Lung (tissue), 12 donors: ENCODE data around the gene FAM135A. TPM values are rescaled to one million over a fixed set of nuclear protein-coding genes. Genes with fewer than 3 reads are reported as not detected.

Experiments used
- ATAC-seq: fragments of 200-7000 bp; cut with Tn5 transposase; one replicate; pipeline ENCODE4 v1.9.1; 2020; ENCODE audit warnings: moderate number of reproducible peaks; ENCODE audit not compliant: insufficient read depth, low FRiP score
- DNase-seq, 3 donors: peaks; one replicate each; pipeline ENCODE4 v3.0.0-alpha.2; 2013 to 2017
- H3K27ac ChIP-seq, 2 donors: one replicate each; pipeline ENCODE4 v1.5.1; 2013; ENCODE audit warnings: mild to moderate bottlenecking in 2 of 2, moderate library complexity in 2 of 2, control low read depth in 1 of 2, inconsistent platforms in 1 of 2, low read depth in 1 of 2, low read length in 1 of 2
- H3K27me3 ChIP-seq, 3 donors: one replicate each; pipeline ENCODE4 v1.5.1; 2013; ENCODE audit warnings: low read length in 2 of 3; ENCODE audit not compliant: control insufficient read depth in 3 of 3, insufficient read depth in 3 of 3
- H3K36me3 ChIP-seq, 4 donors: one replicate each; pipeline ENCODE4 v1.5.1; 2013; ENCODE audit warnings: low read length in 4 of 4, mild to moderate bottlenecking in 1 of 4, moderate library complexity in 1 of 4; ENCODE audit not compliant: control insufficient read depth in 4 of 4, insufficient read depth in 4 of 4
- H3K4me1 ChIP-seq, 5 donors: one replicate each; pipeline ENCODE4 v1.5.1; 2013; ENCODE audit warnings: low read length in 5 of 5, mild to moderate bottlenecking in 2 of 5, moderate library complexity in 1 of 5; ENCODE audit not compliant: control insufficient read depth in 5 of 5, insufficient read depth in 5 of 5
- H3K4me3 ChIP-seq: one replicate; pipeline ENCODE4 v1.5.1; 2013; ENCODE audit warnings: mild to moderate bottlenecking, control low read depth, moderate library complexity
- H3K9ac ChIP-seq, 2 donors: one replicate each; pipeline ENCODE4 v1.5.1; 2013; ENCODE audit warnings: low read length in 2 of 2, control low read depth in 1 of 2; ENCODE audit not compliant: insufficient read depth in 1 of 2
- H3K9me3 ChIP-seq, 4 donors: one replicate each; pipeline ENCODE4 v1.5.1; 2013; ENCODE audit warnings: low read length in 3 of 4, mild to moderate bottlenecking in 1 of 4, moderate library complexity in 1 of 4; ENCODE audit not compliant: control insufficient read depth in 4 of 4, insufficient read depth in 3 of 4
- CTCF ChIP-seq: IDR thresholded peaks from 2 replicates; pipeline ENCODE4 v1.5.1; 2012; ENCODE audit warnings: mild to moderate bottlenecking; ENCODE audit errors: control extremely low read depth, extremely low read depth
- WGBS, 2 donors: extraction: QIAGEN DNeasy Blood & Tissue Kit; methylation state at CpG; one replicate each; pipeline ENCODE4 v1.1.7; 2013; 5-methylcytosine and 5-hydroxymethylcytosine counted together
- polyA plus RNA-seq, 2 donors: library from polyadenylated mRNA; stranded (reverse); fragments of 200-250 nt; gene quantifications; one replicate each; pipeline ENCODE4 v1.2.1, GENCODE V29; 2013
- total RNA-seq, 2 donors: library from RNA; depleted of rRNA in 1 of 2; stranded (reverse); fragments of >200 nt in 1 of 2; gene quantifications; one replicate each; pipeline ENCODE4 v1.2.1, GENCODE V29; 2014 to 2021
- donor health status: control.
- donor health status: control.
- donor health status: Bipolar disorder and iron deficiency.
- donor health status: healthy.
- donor health status: DM: yes; HTN: yes; CAD: no.

FAM135A gene
- total and polyA plus RNA-seq, 4 donors: 8.2 to 62.1 (median 19.5) TPM

DNA sequence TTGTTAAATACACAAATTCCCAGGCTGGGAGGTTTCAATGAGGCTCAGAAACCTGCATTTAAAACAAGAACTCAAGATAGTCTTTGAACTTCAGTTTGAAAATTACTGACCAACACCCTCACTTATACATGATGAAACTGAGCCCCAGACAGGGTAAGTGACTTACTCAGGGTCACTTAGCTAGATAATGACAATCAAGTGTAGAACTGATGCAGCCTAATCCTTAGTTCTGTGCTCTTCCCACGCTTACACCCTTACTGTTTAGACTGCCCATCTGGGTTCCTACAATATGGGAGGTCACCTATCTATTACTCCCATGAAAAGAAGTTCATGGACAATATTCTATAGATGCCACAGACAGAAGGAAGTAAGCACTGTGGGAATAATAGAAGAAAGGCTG lies 24.5 kb upstream of the FAM135A start:
- H3K27ac ChIP-seq: no peak overlapping the region
- no peaks in the 10 kb centered on the region for H3K9me3 ChIP-seq
- no peaks in the 10 kb centered on the region for H3K4me1 ChIP-seq
- no peak for TF ChIP-seq CTCF
- no peak overlapping the region for H3K9ac ChIP-seq
- no peak overlapping the region for H3K4me3 ChIP-seq
- peaks cover 0 to 7% (median 2%) of the 10 kb centered on the region in 3 donors for H3K27me3 ChIP-seq
- 81 to 83% methylated on average over 1 of the region's 1 CpG for WGBS, 2 donors
- no peaks in the 10 kb centered on the region for H3K36me3 ChIP-seq
- ATAC-seq (no peak), DNase-seq (no peak)

DNA sequence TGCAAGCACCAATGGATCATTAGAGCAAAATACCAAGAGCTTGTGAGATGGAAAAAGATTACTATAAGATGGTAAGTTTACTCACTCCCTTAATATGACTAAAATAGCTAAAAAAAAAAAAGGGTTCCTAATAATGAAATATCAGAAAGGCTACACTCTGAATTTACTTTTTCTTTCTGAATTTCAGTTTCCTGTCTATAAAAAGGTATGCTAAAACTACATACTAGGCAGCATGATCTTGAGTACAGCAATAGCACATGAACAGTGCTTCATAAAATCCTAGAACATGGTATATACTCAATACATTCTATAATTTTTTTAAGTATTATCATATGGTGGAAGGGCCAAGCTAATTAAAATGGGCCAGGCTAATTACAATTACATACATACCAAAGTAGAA lies 24.0 kb upstream of the FAM135A start:
- H3K9ac ChIP-seq: no peak overlapping the region
- ATAC-seq: no peak

DNA sequence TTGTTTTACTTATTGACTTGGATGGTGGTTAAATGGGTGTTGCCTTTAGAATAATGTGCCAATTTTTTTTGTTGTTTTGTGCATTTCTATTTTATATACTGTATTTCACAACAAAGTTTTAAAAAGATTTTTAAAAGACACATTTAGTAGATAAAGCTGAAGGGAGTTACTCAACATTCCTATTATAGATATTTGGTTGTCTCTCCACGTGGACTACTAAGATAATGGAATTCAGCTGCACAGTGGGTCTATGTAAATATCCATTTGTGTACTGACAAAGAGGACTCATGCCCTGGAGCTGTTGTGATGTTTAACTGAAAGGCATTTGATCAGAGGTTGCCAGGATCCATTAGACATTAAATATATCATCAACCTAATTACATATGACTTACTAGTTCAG lies 23.2 kb upstream of the FAM135A start:
- H3K27me3 ChIP-seq: peaks cover 0 to 7% (median 2%) of the 10 kb centered on the region in 3 donors
- H3K4me3 ChIP-seq: no peak overlapping the region
- H3K9ac ChIP-seq: no peak overlapping the region
- no peak overlapping the region for H3K27ac ChIP-seq
- no peak for TF ChIP-seq CTCF
- DNase-seq: no peak
- no peaks in the 10 kb centered on the region for H3K9me3 ChIP-seq
- no peaks in the 10 kb centered on the region for H3K36me3 ChIP-seq
- H3K4me1 ChIP-seq: no peaks in the 10 kb centered on the region
- WGBS, 2 donors: 32 to 42% methylated on average over 1 of the region's 1 CpG
- ATAC-seq: no peak

More for the DNA sequence above, 24.0 kb upstream of the FAM135A start:
- Histone ChIP-seq H3K9me3 (no peaks in the 10 kb centered on the region), H3K36me3 (no peaks in the 10 kb centered on the region), H3K4me1 (no peaks in the 10 kb centered on the region), H3K27ac (no peak overlapping the region), H3K4me3 (no peak overlapping the region), H3K27me3 (peaks cover 0 to 7% (median 2%) of the 10 kb centered on the region in 3 donors)
- TF ChIP-seq CTCF: no peak
- DNase-seq: no peak

- peaks cover 0 to 7% (median 2%) of the 10 kb centered on the region in 3 donors for H3K27me3 ChIP-seq
- H3K27ac ChIP-seq: no peak overlapping the region
- TF ChIP-seq CTCF: no peak
- 88 to 96% methylated on average over 3 of the region's 3 CpGs for WGBS, 2 donors
- ATAC-seq: no peak
- no peak for DNase-seq
- H3K4me3 ChIP-seq: no peak overlapping the region
- no peaks in the 10 kb centered on the region for H3K4me1 ChIP-seq
- H3K9me3 ChIP-seq: no peaks in the 10 kb centered on the region
- no peaks in the 10 kb centered on the region for H3K36me3 ChIP-seq
- no peak overlapping the region for H3K9ac ChIP-seq
These were observed 21.8 kb upstream of the FAM135A start for GRCh38 chr6:70391492-70391891.
